Activated B cell treated with CpG ODN at 0.5 μM for 24 hours (primary cell): Measurements from ENCODE around the gene SSTR1. TPM values are rescaled to one million over a fixed set of nuclear protein-coding genes. Genes with fewer than 3 reads are reported as not detected.

Experiments
- ATAC-seq: fragments of 200-7000 bp; cut with Tn5 transposase; one replicate; pipeline ENCODE4 v1.10.0; 2021; ENCODE audit warnings: low read depth, mild to moderate bottlenecking, moderate library complexity
- CTCF ChIA-PET: fragments of 350-600 bp; sonication (Branson Sonifier 250); formaldehyde crosslinking; loops from one replicate; lab custom pipeline; 2021; ENCODE audit warnings: antibody characterized with exemption; lab: Charles Lee
- POLR2A ChIA-PET: fragments of 350-600 bp; sonication (Branson Sonifier 250); formaldehyde crosslinking; loops from one replicate; lab custom pipeline; 2021; ENCODE audit warnings: antibody characterized with exemption; lab: Charles Lee
- DNase-seq: peaks from one replicate; pipeline ENCODE4 v3.0.0; 2022
- H3K27ac Mint-ChIP-seq: one replicate; pipeline ENCODE4 v1.8.0; 2020; ENCODE audit warnings: mixed read lengths
- H3K27me3 Mint-ChIP-seq: one replicate; pipeline ENCODE4 v1.8.0; 2021; ENCODE audit warnings: mixed read lengths
- H3K36me3 Mint-ChIP-seq: one replicate; pipeline ENCODE4 v1.8.0; 2021; ENCODE audit warnings: low read depth, mixed read lengths
- H3K4me1 Mint-ChIP-seq: one replicate; pipeline ENCODE4 v1.8.0; 2021; ENCODE audit warnings: mixed read lengths
- H3K4me3 Mint-ChIP-seq: one replicate; pipeline ENCODE4 v1.8.0; 2020; ENCODE audit warnings: mild to moderate bottlenecking, mixed read lengths
- H3K9me3 Mint-ChIP-seq: one replicate; pipeline ENCODE4 v1.8.0; 2020; ENCODE audit warnings: mixed read lengths
- CTCF ChIP-seq: fragments of 200-600 bp; IDR thresholded peaks from one replicate; pipeline ENCODE4 v1.8.0; 2022; ENCODE audit warnings: antibody characterized with exemption, mild to moderate bottlenecking
- intact Hi-C: fragments of 100-400 bp; cut with micrococcal nuclease; formaldehyde crosslinking; loops from one replicate; pipeline ENCODE4 v1.15.1; 2024
- total RNA-seq: library from RNA; stranded (reverse); gene quantifications from 2 replicates; pipeline ENCODE4 v1.2.3, GENCODE V29; 2022

The SSTR1 gene
- total RNA-seq, 1 donor from 2014 or later, result not detected

GRCh38 chr14:38174711-38175110, 33.0 kb upstream of the SSTR1 start:
- Mint-ChIP-seq H3K4me1 (no peaks in the 10 kb centered on the region), H3K4me3 (no peak overlapping the region), H3K27ac (no peak overlapping the region), H3K27me3 (no peaks in the 10 kb centered on the region), H3K9me3 (no peaks in the 10 kb centered on the region), H3K36me3 (no peaks in the 10 kb centered on the region)
- ChIA-PET CTCF (no interaction called here), POLR2A (no interaction called here)
- intact Hi-C loops, result no loop called here
- TF ChIP-seq CTCF, result no peak
- ATAC-seq, result no peak
- DNase-seq, result no peak

- POLR2A ChIA-PET, result no interaction called here
- intact Hi-C loops, result no loop called here
- no peak for DNase-seq
- Mint-ChIP-seq H3K9me3 (no peaks in the 10 kb centered on the region), H3K27me3 (no peaks in the 10 kb centered on the region), H3K36me3 (no peaks in the 10 kb centered on the region), H3K4me3 (no peak overlapping the region), H3K27ac (no peak overlapping the region), H3K4me1 (no peaks in the 10 kb centered on the region)
- CTCF ChIA-PET, result no interaction called here
- no peak for ATAC-seq
- no peak for TF ChIP-seq CTCF
These were observed 32.0 kb upstream of the SSTR1 start for GRCh38 chr14:38175658-38176057.

- DNase-seq (no peak), ATAC-seq (no peak)
- Mint-ChIP-seq H3K9me3 (no peaks in the 10 kb centered on the region), H3K27me3 (no peaks in the 10 kb centered on the region), H3K4me1 (no peaks in the 10 kb centered on the region), H3K27ac (no peak overlapping the region), H3K36me3 (no peaks in the 10 kb centered on the region), H3K4me3 (no peak overlapping the region)
- ChIA-PET CTCF (no interaction called here), POLR2A (no interaction called here)
- intact Hi-C loops, result no loop called here
- TF ChIP-seq CTCF, result no peak
These were observed 31.3 kb upstream of the SSTR1 start for GRCh38 chr14:38176379-38176778.

GRCh38 chr14:38184132-38184531, 23.6 kb upstream of the SSTR1 start:
- intact Hi-C loops, result no loop called here
- no peaks in the 10 kb centered on the region for H3K27me3 Mint-ChIP-seq
- no peak overlapping the region for H3K27ac Mint-ChIP-seq
- no peak overlapping the region for H3K4me3 Mint-ChIP-seq
- ChIA-PET CTCF (no interaction called here), POLR2A (no interaction called here)
- no peaks in the 10 kb centered on the region for H3K36me3 Mint-ChIP-seq
- H3K9me3 Mint-ChIP-seq, result no peaks in the 10 kb centered on the region
- no peak for TF ChIP-seq CTCF
- no peaks in the 10 kb centered on the region for H3K4me1 Mint-ChIP-seq
- DNase-seq (no peak), ATAC-seq (no peak)

- POLR2A ChIA-PET, result no interaction called here
- Mint-ChIP-seq H3K4me3 (no peak overlapping the region), H3K36me3 (no peaks in the 10 kb centered on the region), H3K4me1 (no peaks in the 10 kb centered on the region), H3K9me3 (no peaks in the 10 kb centered on the region), H3K27ac (no peak overlapping the region), H3K27me3 (no peaks in the 10 kb centered on the region)
- no peak for ATAC-seq
- CTCF ChIA-PET, result no interaction called here
- intact Hi-C loops, result no loop called here
- TF ChIP-seq CTCF, result no peak
- DNase-seq, result no peak
These were observed 22.0 kb upstream of the SSTR1 start for GRCh38 chr14:38185671-38186070.
